Psoas muscle (tissue), 8 donors: ENCODE measurements around the gene GLT1D1. TPM values are rescaled to one million over a fixed set of nuclear protein-coding genes. Genes with fewer than 3 reads are reported as not detected.
"Not testable (repeated sequence)": the region's sequence is repeated elsewhere in the genome, so short reads cannot be mapped to it uniquely, and the experiment has no call there.

Source experiments
- ATAC-seq, 4 donors: fragments of 200-7000 bp; cut with Tn5 transposase; one replicate each; pipeline ENCODE4 v1.9.1; 2020; ENCODE audit warnings: moderate library complexity in 3 of 4, mild to moderate bottlenecking in 2 of 4
- DNase-seq, 2 donors: peaks; one replicate each; pipeline ENCODE4 v3.0.0-alpha.2; 2020
- H3K27ac ChIP-seq: fragments of 200-600 bp; one replicate; pipeline ENCODE4 v1.8.0; 2022
- H3K27me3 ChIP-seq, 3 donors: fragments of 200-600 bp in 1 of 3; one replicate each; pipeline versions ENCODE4 v1.6.1 to v1.8.0; 2013 to 2022; ENCODE audit warnings: low read length in 2 of 3, mild to moderate bottlenecking in 2 of 3, moderate library complexity in 1 of 3; ENCODE audit not compliant: insufficient read depth in 3 of 3
- H3K36me3 ChIP-seq, 2 donors: fragments of 200-600 bp in 1 of 2; one replicate each; pipeline versions ENCODE4 v1.6.1 to v1.8.0; 2013 to 2022; ENCODE audit warnings: low read depth in 1 of 2, mild to moderate bottlenecking in 1 of 2, moderate library complexity in 1 of 2; ENCODE audit not compliant: insufficient read depth in 1 of 2
- H3K4me1 ChIP-seq: fragments of 200-600 bp; one replicate; pipeline ENCODE4 v1.8.0; 2022
- H3K4me3 ChIP-seq: fragments of 200-600 bp; one replicate; pipeline ENCODE4 v1.8.0; 2022; ENCODE audit warnings: mild to moderate bottlenecking
- H3K9me3 ChIP-seq: fragments of 200-600 bp; one replicate; pipeline ENCODE4 v1.8.0; 2022
- WGBS, 3 donors: extraction: QIAGEN DNeasy Blood & Tissue Kit; methylation state at CpG; one replicate each; pipeline versions ENCODE4 v1.1.6 to v1.1.7; 2013; 5-methylcytosine and 5-hydroxymethylcytosine counted together
- intact Hi-C, 2 donors: fragments of 100-400 bp; cut with DNase I; formaldehyde crosslinking; loops; one replicate each; pipeline versions ENCODE4 v1.11.0 to v1.14.2; 2022
- polyA plus RNA-seq, 3 donors: library from polyadenylated mRNA; stranded (reverse); fragments of 200-250 nt; gene quantifications; one replicate each; pipeline ENCODE4 v1.2.3, GENCODE V29; 2013
- total RNA-seq, 4 donors: library from RNA; stranded (reverse); fragmentation: NEBNext Ultra II Directional in 2 of 4; extraction: Animal tissue kit (Norgen Biotek cat#: 25700) in 2 of 4; gene quantifications; one replicate each; pipeline versions ENCODE4 v1.2.1 to v1.2.4, GENCODE V29; 2021 to 2023
- TF ChIP-seq, protein P1 (sequence below): fragments of 200-600 bp; IDR thresholded peaks from one replicate; pipeline ENCODE4 v1.8.0; 2022; ENCODE audit warnings: antibody characterized with exemption
- donor health status: healthy with polysubstance abuse.
- donor health status: DM: no; HTN: no; CAD: no; lungs with moderate emphysema.
- donor health status: Bipolar disorder and iron deficiency.
- donor health status: healthy.
- donor health status: DM: yes; HTN: yes; CAD: no.
- donor health status: DM: no; HTN: no; CAD: no.
- donor health status: DM: no; HTN: no; CAD: no.
- donor health status: DM: yes; HTN: yes; CAD: no.

The GLT1D1 gene
- total and polyA plus RNA-seq, 7 donors: 0.32 to 3.1 (median 0.95) TPM

DNA sequence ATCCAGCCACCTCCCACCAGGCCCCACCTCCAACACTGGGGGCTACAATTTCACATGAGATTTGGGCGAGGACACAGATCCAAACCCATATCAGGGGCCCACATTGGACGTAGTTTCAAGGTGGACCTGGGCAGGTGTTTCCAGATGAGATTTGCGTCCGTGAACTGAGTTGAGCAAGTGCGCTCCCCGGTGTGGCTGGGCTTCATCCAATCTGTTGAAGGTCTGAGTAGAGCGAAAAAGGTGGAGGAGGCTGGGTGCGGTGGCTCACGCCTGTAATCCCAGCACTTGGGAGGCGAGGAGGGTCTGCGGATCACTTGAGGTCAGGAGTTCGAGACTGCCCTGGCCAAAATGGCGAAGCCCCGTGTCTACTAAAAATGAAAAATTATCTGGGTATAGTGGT lies 4.9 kb upstream of the GLT1D1 start:
- H3K9me3 ChIP-seq: no peaks in the 10 kb centered on the region
- DNase-seq (no peak), ATAC-seq (no peak)
- peaks cover 0 to 8% (median 0%) of the 10 kb centered on the region in 3 donors for H3K27me3 ChIP-seq
- no peak overlapping the region for H3K27ac ChIP-seq
- H3K36me3 ChIP-seq: no peaks in the 10 kb centered on the region
- 94 to 97% (median 96%) methylated on average over 14 of the region's 14 CpGs for WGBS, 3 donors
- no peak overlapping the region for H3K4me3 ChIP-seq
- no peaks in the 10 kb centered on the region for H3K4me1 ChIP-seq
- intact Hi-C loops: no loop called here
- TF ChIP-seq, protein P1, sequence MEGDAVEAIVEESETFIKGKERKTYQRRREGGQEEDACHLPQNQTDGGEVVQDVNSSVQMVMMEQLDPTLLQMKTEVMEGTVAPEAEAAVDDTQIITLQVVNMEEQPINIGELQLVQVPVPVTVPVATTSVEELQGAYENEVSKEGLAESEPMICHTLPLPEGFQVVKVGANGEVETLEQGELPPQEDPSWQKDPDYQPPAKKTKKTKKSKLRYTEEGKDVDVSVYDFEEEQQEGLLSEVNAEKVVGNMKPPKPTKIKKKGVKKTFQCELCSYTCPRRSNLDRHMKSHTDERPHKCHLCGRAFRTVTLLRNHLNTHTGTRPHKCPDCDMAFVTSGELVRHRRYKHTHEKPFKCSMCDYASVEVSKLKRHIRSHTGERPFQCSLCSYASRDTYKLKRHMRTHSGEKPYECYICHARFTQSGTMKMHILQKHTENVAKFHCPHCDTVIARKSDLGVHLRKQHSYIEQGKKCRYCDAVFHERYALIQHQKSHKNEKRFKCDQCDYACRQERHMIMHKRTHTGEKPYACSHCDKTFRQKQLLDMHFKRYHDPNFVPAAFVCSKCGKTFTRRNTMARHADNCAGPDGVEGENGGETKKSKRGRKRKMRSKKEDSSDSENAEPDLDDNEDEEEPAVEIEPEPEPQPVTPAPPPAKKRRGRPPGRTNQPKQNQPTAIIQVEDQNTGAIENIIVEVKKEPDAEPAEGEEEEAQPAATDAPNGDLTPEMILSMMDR: no peak

DNA sequence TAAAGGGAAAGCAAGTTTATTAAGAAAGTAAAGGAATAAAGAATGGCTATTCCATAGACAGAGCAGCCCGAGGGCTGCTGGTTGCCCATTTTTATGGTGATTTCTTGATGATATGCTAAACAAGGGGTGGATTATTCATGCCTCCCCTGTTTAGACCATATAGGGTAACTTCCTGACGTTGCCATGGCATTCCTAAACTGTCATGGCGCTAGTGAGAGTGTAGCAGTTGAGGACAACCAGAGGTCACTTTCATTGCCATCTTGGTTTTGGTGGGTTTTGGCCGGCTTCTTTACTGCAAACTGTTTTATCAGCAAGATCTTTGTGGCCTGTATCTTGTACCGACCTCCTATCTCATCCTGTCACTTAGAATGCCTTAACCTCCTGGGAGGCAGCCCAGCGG lies 3.5 kb upstream of the GLT1D1 start:
- peaks cover 0 to 19% (median 4%) of the 10 kb centered on the region in 3 donors for H3K27me3 ChIP-seq
- H3K27ac ChIP-seq, DNase-seq, H3K36me3 ChIP-seq, H3K4me1 ChIP-seq, ATAC-seq, intact Hi-C loops, H3K4me3 ChIP-seq, H3K9me3 ChIP-seq: not testable (repeated sequence)
- 60 to 71% (median 70%) methylated on average over 6 of the region's 6 CpGs for WGBS, 3 donors

GRCh38 chr12:128850400-128850799 lies 2.9 kb upstream of the GLT1D1 start:
- ATAC-seq (no peak), DNase-seq (no peak)
- intact Hi-C loops: no loop called here
- Histone ChIP-seq H3K36me3 (no peaks in the 10 kb centered on the region), H3K27ac (no peak overlapping the region), H3K4me1 (no peaks in the 10 kb centered on the region), H3K27me3 (peaks cover 0 to 20% (median 4%) of the 10 kb centered on the region in 3 donors), H3K9me3 (no peaks in the 10 kb centered on the region), H3K4me3 (no peak overlapping the region)
- TF ChIP-seq, protein P1: no peak
- 75 to 85% (median 78%) methylated on average over 3 of the region's 3 CpGs for WGBS, 3 donors

DNA sequence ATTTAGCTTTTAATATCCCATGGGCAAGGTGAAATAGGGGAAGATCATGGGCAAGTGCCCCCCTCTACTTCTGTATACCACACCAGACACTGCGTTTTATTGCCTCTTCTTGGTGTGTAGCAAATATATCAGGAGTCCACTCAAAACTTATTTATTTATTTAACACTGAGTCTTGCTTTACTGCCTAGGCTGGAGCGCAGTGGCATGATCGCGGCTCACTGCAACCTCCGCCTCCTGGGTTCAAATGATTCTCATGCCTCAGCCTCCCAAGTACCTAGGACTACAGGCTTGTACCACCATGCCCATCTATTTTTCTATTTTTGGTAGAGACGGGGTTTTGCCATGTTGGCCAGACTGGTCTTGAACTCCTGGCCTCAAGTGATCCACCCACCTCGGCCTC lies 1.8 kb upstream of the GLT1D1 start:
- H3K4me3 ChIP-seq, intact Hi-C loops, ATAC-seq, H3K36me3 ChIP-seq, H3K4me1 ChIP-seq, H3K27ac ChIP-seq, H3K9me3 ChIP-seq, DNase-seq: not testable (repeated sequence)
- WGBS, 3 donors: 82 to 88% (median 84%) methylated on average over 7 of the region's 7 CpGs
- peaks cover 0 to 20% (median 4%) of the 10 kb centered on the region in 3 donors for H3K27me3 ChIP-seq

- no peak for DNase-seq
- no peak for ATAC-seq
- intact Hi-C loops: no loop called here
- peaks cover 0 to 20% (median 4%) of the 10 kb centered on the region in 3 donors for H3K27me3 ChIP-seq
- H3K36me3 ChIP-seq: no peaks in the 10 kb centered on the region
- no peak overlapping the region for H3K4me3 ChIP-seq
- TF ChIP-seq, protein P1: no peak
- WGBS, 3 donors: 77 to 89% (median 84%) methylated on average over 8 of the region's 8 CpGs
- no peak overlapping the region for H3K27ac ChIP-seq
- no peaks in the 10 kb centered on the region for H3K9me3 ChIP-seq
- no peaks in the 10 kb centered on the region for H3K4me1 ChIP-seq
These were observed 1.1 kb upstream of the GLT1D1 start for GRCh38 chr12:128852026-128852698.
